HEK293 (cell line): ENCODE data around the gene TUBA8.

ENCODE experiments used
- CTCF ChIA-PET: fragments of 350-600 bp; formaldehyde crosslinking; extraction: SDS; loops from one replicate; lab custom pipeline; 2021; ENCODE audit warnings: antibody characterized with exemption; lab: Yijun Ruan, JAX
- POLR2A ChIA-PET: fragments of 300-600 bp; formaldehyde crosslinking; extraction: SDS; loops from one replicate; lab custom pipeline; 2020; ENCODE audit warnings: antibody characterized with exemption, inconsistent platforms; lab: Yijun Ruan, JAX
- H3K27ac ChIP-seq: fragments of 200-500 bp; sonication (Bioruptor generic); 2 replicates; pipeline ENCODE4 v1.5.1; 2014; ENCODE audit warnings: low read depth, low read length, control low read depth, inconsistent platforms; ENCODE audit errors: extremely low read depth
- H3K36me3 ChIP-seq, 2 experiments: fragments of 200-500 bp in 1 of 2; sonication (Bioruptor generic) in 1 of 2; 1 replicate in 1 of 2; 2 replicates in 1 of 2; pipeline ENCODE4 v1.5.1; 2014 to 2017; ENCODE audit warnings: inconsistent platforms in 2 of 2, low read length in 2 of 2; ENCODE audit not compliant: control insufficient read depth in 2 of 2, insufficient read depth in 1 of 2
- H3K4me1 ChIP-seq: fragments of 200-500 bp; sonication (Bioruptor generic); 2 replicates; pipeline ENCODE4 v1.5.1; 2014; ENCODE audit warnings: mild to moderate bottlenecking, low read length, inconsistent platforms; ENCODE audit not compliant: control insufficient read depth, insufficient read depth
- H3K4me3 ChIP-seq: 2 replicates; pipeline ENCODE4 v1.5.1; 2011; ENCODE audit warnings: low read depth, mild to moderate bottlenecking, control low read depth, low read length, moderate library complexity
- H3K9me3 ChIP-seq: fragments of 200-500 bp; sonication (Bioruptor generic); 2 replicates; pipeline ENCODE4 v1.5.1; 2014; ENCODE audit warnings: low read depth, low read length, inconsistent platforms; ENCODE audit not compliant: control insufficient read depth, insufficient read depth
- ATF2 ChIP-seq: fragments of 450-650 bp; formaldehyde crosslinking; IDR thresholded peaks from 2 replicates; pipeline ENCODE4 v1.5.1; 2016; ENCODE audit warnings: missing biosample characterization, missing genetic modification characterization, low read depth
- CTCF ChIP-seq: fragments of 450-650 bp; formaldehyde crosslinking; IDR thresholded peaks from 2 replicates; pipeline ENCODE4 v1.5.1; 2016; ENCODE audit warnings: missing biosample characterization, missing genetic modification characterization
- IKZF3 ChIP-seq: fragments of 450-650 bp; IDR thresholded peaks from 2 replicates; pipeline ENCODE4 v1.5.0; 2018; ENCODE audit warnings: missing biosample characterization, mild to moderate bottlenecking, missing genetic modification characterization, moderate library complexity
- PATZ1 ChIP-seq: fragments of 450-650 bp; formaldehyde crosslinking; IDR thresholded peaks from 2 replicates; pipeline ENCODE4 v1.5.1; 2016; ENCODE audit warnings: missing biosample characterization, missing genetic modification characterization
- SETDB1 ChIP-seq: IDR thresholded peaks from one replicate; pipeline ENCODE4 v1.6.1; 2017; ENCODE audit warnings: mild to moderate bottlenecking, low read length, moderate library complexity, mixed read lengths; ENCODE audit not compliant: insufficient read length
- ZFHX2 ChIP-seq: fragments of 450-650 bp; formaldehyde crosslinking; conservative IDR thresholded peaks from 2 replicates; pipeline ENCODE4 v1.5.1; 2016; ENCODE audit warnings: missing biosample characterization, missing genetic modification characterization
- ZFP37 ChIP-seq: fragments of 450-650 bp; formaldehyde crosslinking; IDR thresholded peaks from 2 replicates; pipeline ENCODE4 v1.5.1; 2016; ENCODE audit warnings: missing biosample characterization, missing genetic modification characterization
- ZFP41 ChIP-seq: fragments of 450-650 bp; formaldehyde crosslinking; IDR thresholded peaks from 2 replicates; pipeline ENCODE4 v1.5.1; 2016; ENCODE audit warnings: missing biosample characterization, missing genetic modification characterization, borderline replicate concordance
- ZNF114 ChIP-seq: fragments of 450-650 bp; formaldehyde crosslinking; IDR thresholded peaks from 2 replicates; pipeline ENCODE4 v1.5.0; 2017; ENCODE audit warnings: missing biosample characterization, missing genetic modification characterization
- ZNF2 ChIP-seq: fragments of 450-650 bp; formaldehyde crosslinking; IDR thresholded peaks from 2 replicates; pipeline ENCODE4 v1.5.1; 2016; ENCODE audit warnings: missing biosample characterization, missing genetic modification characterization
- ZNF248 ChIP-seq: fragments of 450-650 bp; formaldehyde crosslinking; IDR thresholded peaks from 2 replicates; pipeline ENCODE4 v1.5.1; 2017; ENCODE audit warnings: missing biosample characterization, missing genetic modification characterization
- ZNF274 ChIP-seq, 2 experiments: fragments of 200-500 bp in 1 of 2; fragments of 450-650 bp in 1 of 2; sonication (Bioruptor generic) in 1 of 2; formaldehyde crosslinking in 1 of 2; IDR thresholded peaks; 2 replicates each; pipeline versions ENCODE4 v1.5.1 to v1.6.1; 2014 to 2016; ENCODE audit warnings: borderline replicate concordance in 1 of 2, inconsistent platforms in 1 of 2, low read length in 1 of 2, missing biosample characterization in 1 of 2, missing genetic modification characterization in 1 of 2
- ZNF354C ChIP-seq: fragments of 450-650 bp; formaldehyde crosslinking; IDR thresholded peaks from 2 replicates; pipeline ENCODE4 v1.5.1; 2016; ENCODE audit warnings: missing biosample characterization, missing genetic modification characterization, low read depth, borderline replicate concordance
- ZNF560 ChIP-seq: fragments of 450-650 bp; formaldehyde crosslinking; IDR thresholded peaks from 2 replicates; pipeline ENCODE4 v1.5.1; 2017; ENCODE audit warnings: missing biosample characterization, missing genetic modification characterization, borderline replicate concordance
- ZNF585B ChIP-seq: fragments of 450-650 bp; formaldehyde crosslinking; IDR thresholded peaks from 2 replicates; pipeline ENCODE4 v1.5.1; 2016; ENCODE audit warnings: missing biosample characterization, missing genetic modification characterization
- ZNF624 ChIP-seq: fragments of 450-650 bp; formaldehyde crosslinking; IDR thresholded peaks from 2 replicates; pipeline ENCODE4 v1.5.1; 2017; ENCODE audit warnings: missing biosample characterization, missing genetic modification characterization
- ZNF629 ChIP-seq: fragments of 450-650 bp; formaldehyde crosslinking; IDR thresholded peaks from 2 replicates; pipeline ENCODE4 v1.5.1; 2017; ENCODE audit warnings: missing biosample characterization, missing genetic modification characterization
- ZSCAN4 ChIP-seq: fragments of 450-650 bp; formaldehyde crosslinking; IDR thresholded peaks from 2 replicates; pipeline ENCODE4 v1.5.1; 2017; ENCODE audit warnings: missing biosample characterization, missing genetic modification characterization

The TUBA8 gene

GRCh38 chr22:18064636-18065035, 46.0 kb upstream of the TUBA8 start:
- ChIA-PET CTCF (interaction anchor here (0.7 to 6.3 kb wide), 5 partner anchors 11 to 234 kb away, joined by 3 to 95 read pairs (median 4); partner anchors contain the start of genes MICAL3 and PEX26), POLR2A (interaction anchor here (0.5 to 1.0 kb wide), 3 partner anchors 10 to 41 kb away, joined by 3 to 4 read pairs (median 3); no protein-coding TSS in a partner anchor)
- no peak overlapping the region for H3K27ac ChIP-seq
- H3K4me1 ChIP-seq: no peaks in the 10 kb centered on the region
- no peaks in the 10 kb centered on the region for H3K9me3 ChIP-seq
- H3K4me3 ChIP-seq: no peak overlapping the region
- H3K36me3 ChIP-seq: no peaks in the 10 kb centered on the region
- no peak for TF ChIP-seq ZFHX2
- TF ChIP-seq ZNF2 (tag by site-specific recombination): no peak
- no peak for TF ChIP-seq ZSCAN4 (tag by site-specific recombination)
- TF ChIP-seq ATF2 (tag by site-specific recombination): no peak
- no peak for TF ChIP-seq PATZ1 (tag by site-specific recombination)
- no peak for TF ChIP-seq ZNF629 (tag by site-specific recombination)
- TF ChIP-seq ZNF354C (tag by site-specific recombination): no peak
- TF ChIP-seq ZNF560 (tag by site-specific recombination): no peak
- no peak for TF ChIP-seq ZNF585B (tag by site-specific recombination)
- TF ChIP-seq ZFP37 (tag by site-specific recombination): no peak
- TF ChIP-seq ZFP41: no peak
- TF ChIP-seq SETDB1: no peak
- TF ChIP-seq ZNF248 (tag by site-specific recombination): no peak
- no peak for TF ChIP-seq IKZF3
- no peak for TF ChIP-seq ZNF114 (tag by site-specific recombination)
- TF ChIP-seq, all 188 proteins: peak for 0

GRCh38 chr22:18065256-18065655, 45.4 kb upstream of the TUBA8 start:
- Histone ChIP-seq H3K36me3 (no peaks in the 10 kb centered on the region), H3K4me3 (no peak overlapping the region), H3K4me1 (no peaks in the 10 kb centered on the region), H3K27ac (no peak overlapping the region), H3K9me3 (no peaks in the 10 kb centered on the region)
- CTCF ChIA-PET: interaction anchor here (0.7 to 6.3 kb wide), 6 partner anchors 10 to 235 kb away, joined by 3 to 95 read pairs (median 4); partner anchors contain the start of genes MICAL3 and PEX26
- POLR2A ChIA-PET: interaction anchor here (0.5 to 1.0 kb wide), 3 partner anchors 10 to 42 kb away, joined by 3 to 4 read pairs (median 3); no protein-coding TSS in a partner anchor
- TF ChIP-seq ZNF274 (IDR thresholded peaks at IDR 0.05; ENCODE audit: low read length): no peak
- no peak for TF ChIP-seq ZNF274 (tag by site-specific recombination; IDR thresholded peaks at IDR 0.05; ENCODE audit: borderline replicate concordance)
- 0 out of 2 replicates have a peak, but pooled peaks have one; percentile 10 for TF ChIP-seq CTCF (tag by site-specific recombination)
- TF ChIP-seq ZNF624: no peak
